ENCODE measurements around the gene TLR4.

TLR4 gene

DNA sequence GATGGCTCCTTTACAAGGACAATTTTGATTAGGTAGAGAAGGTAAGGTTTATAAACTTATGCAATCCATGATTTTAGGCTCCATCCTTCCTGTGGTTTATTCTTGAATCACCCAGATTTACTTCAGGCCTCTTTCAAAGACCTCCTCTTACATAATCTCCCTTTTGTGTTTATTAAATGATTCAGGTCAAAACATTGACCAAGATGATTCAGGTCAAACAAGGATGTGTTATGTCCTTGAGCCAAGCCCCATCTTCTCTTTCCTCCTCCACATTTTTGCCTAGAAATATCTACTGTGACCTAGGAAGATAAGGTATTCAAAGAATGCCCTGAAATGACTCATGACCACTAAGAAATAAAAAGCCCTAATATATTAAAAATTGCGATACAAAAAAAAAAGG is 31.8 kb upstream of the TLR4 start:
- TF ChIP-seq, protein P1, sequence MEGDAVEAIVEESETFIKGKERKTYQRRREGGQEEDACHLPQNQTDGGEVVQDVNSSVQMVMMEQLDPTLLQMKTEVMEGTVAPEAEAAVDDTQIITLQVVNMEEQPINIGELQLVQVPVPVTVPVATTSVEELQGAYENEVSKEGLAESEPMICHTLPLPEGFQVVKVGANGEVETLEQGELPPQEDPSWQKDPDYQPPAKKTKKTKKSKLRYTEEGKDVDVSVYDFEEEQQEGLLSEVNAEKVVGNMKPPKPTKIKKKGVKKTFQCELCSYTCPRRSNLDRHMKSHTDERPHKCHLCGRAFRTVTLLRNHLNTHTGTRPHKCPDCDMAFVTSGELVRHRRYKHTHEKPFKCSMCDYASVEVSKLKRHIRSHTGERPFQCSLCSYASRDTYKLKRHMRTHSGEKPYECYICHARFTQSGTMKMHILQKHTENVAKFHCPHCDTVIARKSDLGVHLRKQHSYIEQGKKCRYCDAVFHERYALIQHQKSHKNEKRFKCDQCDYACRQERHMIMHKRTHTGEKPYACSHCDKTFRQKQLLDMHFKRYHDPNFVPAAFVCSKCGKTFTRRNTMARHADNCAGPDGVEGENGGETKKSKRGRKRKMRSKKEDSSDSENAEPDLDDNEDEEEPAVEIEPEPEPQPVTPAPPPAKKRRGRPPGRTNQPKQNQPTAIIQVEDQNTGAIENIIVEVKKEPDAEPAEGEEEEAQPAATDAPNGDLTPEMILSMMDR (IDR thresholded peaks at IDR 0.05; ENCODE audit: low read depth, low read length, missing control alignments) = no peak
- DNase-seq (ENCODE audit: extremely low read depth, low read depth) = no peak
- no peak overlapping the region for H3K4me3 ChIP-seq (replicated peaks; ENCODE audit: low read depth, low read length)

DNA sequence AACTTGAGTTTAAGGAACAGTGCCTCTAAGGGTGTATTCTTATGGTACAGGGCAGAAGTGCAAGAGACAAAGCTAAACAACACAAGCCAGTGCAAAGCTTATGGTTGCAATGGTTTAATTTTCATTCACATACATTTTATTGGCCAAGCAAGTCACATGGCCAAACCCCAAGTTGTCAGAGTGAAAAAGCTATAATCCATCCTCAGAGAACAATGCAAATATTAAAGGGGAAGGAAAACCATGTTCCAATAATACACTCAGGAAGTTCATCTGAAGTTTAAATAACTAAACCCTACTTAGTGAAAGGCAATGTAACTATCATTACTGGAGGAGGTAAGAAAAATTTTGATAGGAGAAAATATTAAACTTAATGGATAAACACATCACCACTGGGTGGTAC is 26.6 kb upstream of the TLR4 start:
- TF ChIP-seq, protein P1 (IDR thresholded peaks at IDR 0.05; ENCODE audit: low read depth, low read length, missing control alignments) = no peak
- H3K4me3 ChIP-seq (replicated peaks; ENCODE audit: low read depth, low read length) = no peak overlapping the region
- no peak for DNase-seq (ENCODE audit: extremely low read depth, low read depth)

DNA sequence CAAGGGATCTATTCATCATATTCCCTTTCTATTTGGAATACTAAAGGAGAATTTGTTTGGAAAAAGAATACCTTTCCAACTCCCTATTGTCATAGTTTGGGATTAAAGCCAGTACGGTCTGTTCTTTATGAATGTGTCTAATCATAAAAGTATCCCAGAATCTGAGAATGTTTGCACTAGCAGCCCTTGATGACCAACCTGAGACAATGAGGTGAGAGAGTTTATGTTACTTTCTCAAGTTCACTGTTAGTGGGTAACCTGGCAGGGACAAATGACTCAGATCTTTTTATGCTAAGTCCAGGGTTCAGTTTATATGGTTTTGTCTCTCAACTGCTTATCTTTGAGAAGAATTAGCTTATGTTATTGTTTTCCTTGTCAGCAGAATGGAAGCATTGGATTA is 25.3 kb upstream of the TLR4 start:
- DNase-seq (ENCODE audit: extremely low read depth, low read depth) = no peak
- TF ChIP-seq, protein P1 (IDR thresholded peaks at IDR 0.05; ENCODE audit: low read depth, low read length, missing control alignments) = no peak
- no peak overlapping the region for H3K4me3 ChIP-seq (replicated peaks; ENCODE audit: low read depth, low read length)

DNA sequence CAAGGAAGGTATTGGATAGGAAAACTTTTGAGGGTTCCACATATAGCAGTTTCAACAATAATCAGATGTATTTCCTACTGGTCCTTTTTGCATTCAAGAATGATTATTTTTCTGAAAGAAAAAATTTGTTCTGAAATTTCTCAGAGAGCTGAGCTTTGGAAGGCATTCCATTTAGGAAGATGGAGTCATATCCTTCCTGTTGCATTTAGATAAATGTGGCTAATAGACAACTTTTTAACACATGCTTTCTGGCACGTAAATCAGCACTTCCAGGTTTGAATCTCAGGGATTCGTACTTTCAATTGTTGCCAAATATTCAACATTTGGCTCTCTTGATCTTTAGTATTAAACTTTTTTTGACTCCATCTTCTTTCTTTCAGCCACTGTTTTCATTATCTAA is 24.8 kb upstream of the TLR4 start:
- no peak overlapping the region for H3K4me3 ChIP-seq (replicated peaks; ENCODE audit: low read depth, low read length)
- no peak for DNase-seq (ENCODE audit: extremely low read depth, low read depth)
- TF ChIP-seq, protein P1 (IDR thresholded peaks at IDR 0.05; ENCODE audit: low read depth, low read length, missing control alignments) = no peak

DNA sequence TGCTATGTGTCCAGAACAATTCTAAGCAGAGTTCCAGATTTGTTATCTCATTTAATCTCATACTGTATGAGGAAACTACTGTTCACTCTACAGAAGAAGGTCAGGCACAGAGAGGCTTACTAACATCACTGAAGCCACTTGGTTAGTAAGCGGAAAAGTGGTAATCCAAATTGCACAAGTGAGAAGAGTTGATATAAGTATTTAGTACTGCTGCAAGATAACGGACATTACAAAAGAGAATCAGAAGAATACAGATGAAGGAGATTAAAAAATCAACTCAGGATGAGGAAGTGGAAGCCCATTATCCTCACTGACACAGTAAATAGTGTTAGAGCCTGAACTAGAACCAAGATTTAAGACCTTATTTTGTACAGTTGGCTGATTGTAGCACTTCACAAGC is 22.3 kb upstream of the TLR4 start:
- H3K4me3 ChIP-seq (replicated peaks; ENCODE audit: low read depth, low read length) = no peak overlapping the region
- TF ChIP-seq, protein P1 (IDR thresholded peaks at IDR 0.05; ENCODE audit: low read depth, low read length, missing control alignments) = no peak
- DNase-seq (ENCODE audit: extremely low read depth, low read depth) = no peak

DNA sequence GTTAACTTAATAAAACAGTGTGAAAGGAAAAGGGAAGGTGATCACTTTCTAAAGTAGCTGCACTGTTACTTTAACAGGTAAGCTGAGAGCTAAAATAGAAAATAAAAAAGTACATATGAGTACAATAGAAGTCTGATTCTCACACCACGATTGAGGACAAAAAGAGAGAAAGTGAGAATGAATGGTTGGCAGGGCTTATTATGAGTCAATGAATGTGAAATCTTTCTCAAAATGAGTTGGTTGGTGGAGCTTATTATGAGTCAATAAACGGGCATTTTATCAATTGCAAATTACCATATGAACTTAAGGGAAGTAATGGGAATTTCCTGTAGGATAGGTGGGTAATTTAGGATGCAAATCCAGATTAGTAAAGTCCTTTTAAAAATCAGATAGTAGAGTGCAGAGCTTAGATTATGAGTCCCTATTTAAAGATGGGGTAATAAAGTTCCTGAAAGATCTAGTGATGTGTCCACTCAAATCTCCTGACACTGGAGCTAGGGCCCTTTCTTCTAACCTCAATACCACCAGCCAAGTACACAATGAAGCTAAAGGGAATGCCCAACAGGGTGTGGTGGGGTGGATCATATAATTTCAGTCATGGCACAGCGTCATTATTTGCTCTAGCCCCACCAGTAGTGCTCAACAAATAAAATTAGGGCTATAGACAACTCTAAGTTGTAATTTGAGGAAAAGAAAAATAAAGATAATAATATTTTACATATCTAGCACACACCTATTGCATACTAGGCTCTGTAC is 21.1 kb upstream of the TLR4 start:
- no peak for DNase-seq (ENCODE audit: extremely low read depth, low read depth)
- no peak overlapping the region for H3K4me3 ChIP-seq (replicated peaks; ENCODE audit: low read depth, low read length)
- TF ChIP-seq, protein P1 (IDR thresholded peaks at IDR 0.05; ENCODE audit: low read depth, low read length, missing control alignments) = no peak

DNA sequence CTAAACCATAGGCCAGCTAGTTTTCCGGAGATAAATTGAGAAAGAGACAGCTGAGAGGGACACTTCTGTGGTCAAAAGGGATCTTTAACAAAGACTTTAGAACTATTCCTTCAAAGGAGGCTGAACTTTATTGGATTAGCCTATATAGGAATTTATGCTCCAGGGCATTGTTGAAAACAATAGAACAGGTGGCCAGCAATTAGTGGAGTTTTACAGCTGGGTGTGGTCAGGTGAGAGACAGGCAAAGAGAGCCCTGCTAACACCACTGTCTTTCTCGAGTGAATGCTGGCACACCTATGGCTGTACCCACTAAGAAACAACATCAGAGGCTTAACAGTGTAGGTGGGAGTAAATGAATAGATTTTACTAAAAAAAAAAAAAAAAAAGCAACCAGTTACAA is 16.7 kb upstream of the TLR4 start:
- no peak for DNase-seq (ENCODE audit: extremely low read depth, low read depth)
- no peak overlapping the region for H3K4me3 ChIP-seq (replicated peaks; ENCODE audit: low read depth, low read length)
- TF ChIP-seq, protein P1 (IDR thresholded peaks at IDR 0.05; ENCODE audit: low read depth, low read length, missing control alignments) = no peak
